ENCODE data around the gene HOXC4. TPM values are rescaled to one million over a fixed set of nuclear protein-coding genes. Genes with fewer than 3 reads are reported as not detected.

Gene HOXC4
- 0.43 and 2.0 TPM in 2 replicates for total RNA-seq

DNA sequence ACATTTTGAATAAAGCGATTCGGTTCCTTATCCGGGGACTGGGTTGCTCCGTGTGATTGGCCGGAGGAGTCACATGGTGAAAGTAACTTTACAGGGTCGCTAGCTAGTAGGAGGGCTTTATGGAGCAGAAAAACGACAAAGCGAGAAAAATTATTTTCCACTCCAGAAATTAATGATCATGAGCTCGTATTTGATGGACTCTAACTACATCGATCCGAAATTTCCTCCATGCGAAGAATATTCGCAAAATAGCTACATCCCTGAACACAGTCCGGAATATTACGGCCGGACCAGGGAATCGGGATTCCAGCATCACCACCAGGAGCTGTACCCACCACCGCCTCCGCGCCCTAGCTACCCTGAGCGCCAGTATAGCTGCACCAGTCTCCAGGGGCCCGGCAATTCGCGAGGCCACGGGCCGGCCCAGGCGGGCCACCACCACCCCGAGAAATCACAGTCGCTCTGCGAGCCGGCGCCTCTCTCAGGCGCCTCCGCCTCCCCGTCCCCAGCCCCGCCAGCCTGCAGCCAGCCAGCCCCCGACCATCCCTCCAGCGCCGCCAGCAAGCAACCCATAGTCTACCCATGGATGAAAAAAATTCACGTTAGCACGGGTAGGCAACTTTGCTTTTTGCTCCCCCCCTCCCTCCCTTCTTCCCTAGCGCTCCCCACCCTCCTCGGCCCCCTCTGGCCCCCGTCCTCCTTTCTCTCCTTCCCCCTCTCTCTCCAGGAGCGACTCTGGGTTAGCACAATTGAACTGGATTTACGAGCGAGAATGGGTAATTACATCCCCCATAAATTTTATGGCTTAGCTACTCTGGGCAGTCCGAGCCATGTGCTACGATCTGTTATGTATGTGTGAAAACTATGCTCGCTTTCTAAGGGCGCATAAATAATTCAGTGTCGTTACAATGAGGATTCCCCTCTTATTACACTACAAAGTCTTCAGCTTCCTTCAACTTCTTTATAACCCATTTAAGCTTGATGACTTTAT lies at the start of gene HOXC4:
HOXC4 (plus strand) TSS at position 85 of the 991 bp plus-strand sequence; CDS start at position 173, 88 bp downstream.

GRCh38 chr12:54028314-54029201 lies 25.1 kb upstream of the HOXC4 start, which contains the start of gene HOXC6:
HOXC6 (plus strand) TSS chr12:54028440; CDS start chr12:54028522, 82 bp downstream.

DNA sequence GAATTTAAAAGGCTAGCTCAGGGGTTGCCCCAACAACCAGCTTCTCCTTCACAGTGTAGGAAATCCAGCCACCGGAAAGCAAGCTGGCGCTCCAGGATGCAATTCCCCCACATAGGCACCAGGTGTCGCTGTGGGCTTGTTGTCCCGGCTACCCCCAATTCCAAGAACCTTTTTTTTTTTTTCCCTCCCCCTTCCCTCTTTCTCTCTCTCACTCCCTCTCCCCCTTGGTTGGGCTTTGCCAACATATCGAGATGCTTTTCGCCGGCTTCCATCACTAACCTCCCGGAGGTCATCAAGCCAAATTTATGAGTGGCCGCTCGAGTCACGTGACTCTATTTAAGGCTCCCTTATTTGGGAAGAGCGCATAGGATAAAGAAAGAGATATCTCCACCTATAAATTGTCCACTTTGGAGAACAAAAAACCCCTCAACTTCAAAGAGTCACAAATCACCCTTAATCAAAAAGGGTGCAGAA lies 21.0 kb upstream of the HOXC4 start, which contains the start of gene HOXC5:
HOXC5 (plus strand) TSS at position 424 of the 474 bp plus-strand sequence. CDS start 73 bp downstream, outside the sequence.

Small RNAs within 50 kb of the gene (small RNA-seq; reads per million reads assigned to genes)
- gene HOXC5 (not detected), gene MIR615 (1.1 reads per million, percentile 59 among the genes with 10 or more reads in this experiment), gene RF00019 (not detected)

Other genes with a start within 250 kb of the HOXC4 start
- 0.11 TPM in 1 of 2 replicates, not detected in the other for gene HOXC13, start 115.0 kb upstream of the HOXC4 start, total RNA-seq
- gene HOXC12, start 98.9 kb upstream of the HOXC4 start, total RNA-seq: not detected in 2 replicates
- not detected in 2 replicates for gene HOXC11, start 80.7 kb upstream of the HOXC4 start, total RNA-seq
- not detected in 2 replicates for gene HOTAIR, start 78.9 kb upstream of the HOXC4 start, total RNA-seq
- gene HOXC10, start 68.7 kb upstream of the HOXC4 start, total RNA-seq: not detected in 2 replicates
- 0.65 TPM in 1 of 2 replicates, not detected in the other for gene HOXC9, start 53.7 kb upstream of the HOXC4 start, total RNA-seq
- 0.11 TPM in 1 of 2 replicates, not detected in the other for gene HOXC8, start 44.9 kb upstream of the HOXC4 start, total RNA-seq
- 0.11 and 1.2 TPM in 2 replicates for gene HOXC6, start 25.4 kb upstream of the HOXC4 start, total RNA-seq
- gene HOXC5, start 20.8 kb upstream of the HOXC4 start, total RNA-seq: 0.22 and 0.79 TPM in 2 replicates
- gene SMUG1, start 135.2 kb downstream of the HOXC4 start, total RNA-seq: 35.7 and 45.1 TPM in 2 replicates
- gene CBX5, start 226.3 kb downstream of the HOXC4 start, total RNA-seq: 29.1 and 57.4 TPM in 2 replicates
- gene HNRNPA1, start 226.9 kb downstream of the HOXC4 start, total RNA-seq: 373 and 422 TPM in 2 replicates
- gene NFE2, start 247.2 kb downstream of the HOXC4 start, total RNA-seq: under 0.01 and 0.22 TPM in 2 replicates

Data from placental epithelial cell (primary cell).